Liver (tissue), 9 donors: ENCODE data around the gene ALDH16A1. TPM values are rescaled to one million over a fixed set of nuclear protein-coding genes. Genes with fewer than 3 reads are reported as not detected.

Experiments
- DNase-seq: peaks from one replicate; pipeline ENCODE4 v3.0.0-alpha.2; 2017; ENCODE audit warnings: low spot score
- H3K27ac ChIP-seq, 2 donors: one replicate each; pipeline ENCODE4 v1.7.0; 2013; ENCODE audit warnings: inconsistent platforms in 2 of 2, low read length in 2 of 2, control low read depth in 1 of 2, low read depth in 1 of 2, mild to moderate bottlenecking in 1 of 2
- H3K27me3 ChIP-seq, 4 donors: one replicate each; pipeline versions ENCODE4 v1.6.1 to v1.7.0; 2013; ENCODE audit warnings: low read length in 3 of 4, inconsistent platforms in 1 of 4, mild to moderate bottlenecking in 1 of 4, moderate library complexity in 1 of 4; ENCODE audit not compliant: control insufficient read depth in 4 of 4, insufficient read depth in 4 of 4
- H3K36me3 ChIP-seq, 4 donors: one replicate each; pipeline versions ENCODE4 v1.6.1 to v1.7.0; 2013; ENCODE audit warnings: low read length in 3 of 4, mild to moderate bottlenecking in 3 of 4, low read depth in 1 of 4, moderate library complexity in 1 of 4; ENCODE audit not compliant: control insufficient read depth in 4 of 4, insufficient read depth in 3 of 4
- H3K4me1 ChIP-seq, 4 donors: one replicate each; pipeline versions ENCODE4 v1.6.1 to v1.7.0; 2013; ENCODE audit warnings: low read length in 3 of 4, mild to moderate bottlenecking in 3 of 4, moderate library complexity in 1 of 4; ENCODE audit not compliant: control insufficient read depth in 4 of 4, insufficient read depth in 4 of 4
- H3K4me3 ChIP-seq, 3 donors: one replicate each; pipeline versions ENCODE4 v1.6.1 to v1.7.0; 2013; ENCODE audit warnings: low read length in 3 of 3, control low read depth in 1 of 3, low read depth in 1 of 3, mild to moderate bottlenecking in 1 of 3
- H3K9ac ChIP-seq, 2 donors: one replicate each; pipeline ENCODE4 v1.7.0; 2013; ENCODE audit warnings: low read length in 2 of 2, mild to moderate bottlenecking in 2 of 2, moderate library complexity in 2 of 2, control low read depth in 1 of 2, low read depth in 1 of 2
- H3K9me3 ChIP-seq, 4 donors: one replicate each; pipeline versions ENCODE4 v1.6.1 to v1.7.0; 2013; ENCODE audit warnings: low read length in 3 of 4; ENCODE audit not compliant: control insufficient read depth in 4 of 4
- ATF3 ChIP-seq: IDR thresholded peaks from 2 replicates; pipeline ENCODE4 v1.6.1; 2016; ENCODE audit warnings: antibody characterized with exemption
- EGR1 ChIP-seq, 2 donors: IDR thresholded peaks; 2 replicates each; pipeline ENCODE4 v1.6.1; 2016 to 2018; ENCODE audit warnings: antibody characterized with exemption in 2 of 2, low read depth in 2 of 2
- FOXA1 ChIP-seq: IDR thresholded peaks from 2 replicates; pipeline ENCODE4 v1.6.1; 2016; ENCODE audit warnings: antibody characterized with exemption
- FOXA2 ChIP-seq: IDR thresholded peaks from 2 replicates; pipeline ENCODE4 v1.6.1; 2016; ENCODE audit warnings: antibody characterized with exemption
- GABPA ChIP-seq, 2 donors: IDR thresholded peaks in 1 of 2; conservative IDR thresholded peaks in 1 of 2; 2 replicates each; pipeline ENCODE4 v1.6.1; 2016; ENCODE audit warnings: antibody characterized with exemption in 2 of 2, mild to moderate bottlenecking in 1 of 2, moderate library complexity in 1 of 2
- HNF4A ChIP-seq, 2 donors: conservative IDR thresholded peaks; 2 replicates each; pipeline ENCODE4 v1.6.1; 2016; ENCODE audit warnings: antibody characterized with exemption in 2 of 2, mild to moderate bottlenecking in 2 of 2
- HNF4G ChIP-seq: IDR thresholded peaks from 2 replicates; pipeline ENCODE4 v1.6.1; 2016; ENCODE audit warnings: antibody characterized with exemption
- JUND ChIP-seq, 2 donors: IDR thresholded peaks; 2 replicates each; pipeline ENCODE4 v1.6.1; 2016; ENCODE audit warnings: antibody characterized with exemption in 2 of 2
- NR2F2 ChIP-seq: IDR thresholded peaks from 2 replicates; pipeline ENCODE4 v1.6.1; 2016; ENCODE audit warnings: antibody characterized with exemption
- RAD21 ChIP-seq, 2 donors: IDR thresholded peaks; 2 replicates each; pipeline ENCODE4 v1.6.1; 2016; ENCODE audit warnings: antibody characterized with exemption in 2 of 2, mild to moderate bottlenecking in 2 of 2
- REST ChIP-seq: IDR thresholded peaks from 2 replicates; pipeline ENCODE4 v1.6.1; 2016; ENCODE audit warnings: antibody characterized with exemption, mild to moderate bottlenecking
- RXRA ChIP-seq, 2 donors: IDR thresholded peaks; 2 replicates each; pipeline ENCODE4 v1.6.1; 2017 to 2018; ENCODE audit warnings: antibody characterized with exemption in 2 of 2, mild to moderate bottlenecking in 1 of 2
- SP1 ChIP-seq: IDR thresholded peaks from 2 replicates; pipeline ENCODE4 v1.6.1; 2018; ENCODE audit warnings: antibody characterized with exemption, mild to moderate bottlenecking
- TAF1 ChIP-seq: conservative IDR thresholded peaks from 2 replicates; pipeline ENCODE4 v1.6.1; 2016; ENCODE audit warnings: antibody characterized with exemption, mild to moderate bottlenecking
- YY1 ChIP-seq: IDR thresholded peaks from 2 replicates; pipeline ENCODE4 v1.6.1; 2016; ENCODE audit warnings: antibody characterized with exemption, mild to moderate bottlenecking
- ZBTB33 ChIP-seq: IDR thresholded peaks from 2 replicates; pipeline ENCODE4 v1.6.1; 2016; ENCODE audit warnings: antibody characterized with exemption
- WGBS: extraction: QIAGEN DNeasy Blood & Tissue Kit; methylation state at CpG from one replicate; pipeline ENCODE4 v1.1.7; 2013; 5-methylcytosine and 5-hydroxymethylcytosine counted together
- polyA plus RNA-seq, 2 donors: library from polyadenylated mRNA; stranded (reverse) in 1 of 2; unstranded in 1 of 2; fragments of 200-250 nt in 1 of 2; fragments of >200 nt in 1 of 2; fragmentation: Nextera tagmentation in 1 of 2; extraction: Ambion mirVana in 1 of 2; gene quantifications; one replicate each; pipeline versions ENCODE4 v1.2.1 to v1.2.3, GENCODE V29; 2013 to 2015
- total RNA-seq, 2 donors: library from RNA; depleted of rRNA; stranded (reverse); fragments of >200 nt; gene quantifications; one replicate each; pipeline ENCODE4 v1.2.3, GENCODE V29; 2014
- TF ChIP-seq, protein P1 (sequence below): fragments of 150-350 bp; IDR thresholded peaks from 2 replicates; pipeline ENCODE4 v1.5.1; 2017; ENCODE audit warnings: improper control_type of control experiment, low read depth, low read length; ENCODE audit not compliant: missing input control
- TF ChIP-seq, protein P2 (sequence below): IDR thresholded peaks from 2 replicates; pipeline ENCODE4 v1.6.1; 2016; ENCODE audit warnings: antibody characterized with exemption
- donor health status: healthy.
- donor health status: healthy.
- donor health status: healthy.
- donor health status: healthy.
- donor health status: healthy.

Gene ALDH16A1
- total and polyA plus RNA-seq, 4 donors: 5.2 to 35.8 (median 21.5) TPM

- Histone ChIP-seq H3K27ac (no peak overlapping the region), H3K9me3 (no peaks in the 10 kb centered on the region), H3K4me1 (peaks cover 0 to 8% (median 3%) of the 10 kb centered on the region in 4 donors), H3K9ac (no peak overlapping the region), H3K4me3 (no peak overlapping the region), H3K27me3 (peaks cover 0 to 3% (median 3%) of the 10 kb centered on the region in 4 donors), H3K36me3 (no peaks in the 10 kb centered on the region)
- DNase-seq: no peak
- no peak for TF ChIP-seq GABPA (IDR thresholded peaks at IDR 0.05 in 1 of 2, conservative IDR thresholded peaks at IDR 0.05 in 1 of 2)
- WGBS: 37% methylated on average over 6 of the region's 6 CpGs
These were observed 13.2 kb upstream of the ALDH16A1 start for GRCh38 chr19:49439836-49440235.

DNA sequence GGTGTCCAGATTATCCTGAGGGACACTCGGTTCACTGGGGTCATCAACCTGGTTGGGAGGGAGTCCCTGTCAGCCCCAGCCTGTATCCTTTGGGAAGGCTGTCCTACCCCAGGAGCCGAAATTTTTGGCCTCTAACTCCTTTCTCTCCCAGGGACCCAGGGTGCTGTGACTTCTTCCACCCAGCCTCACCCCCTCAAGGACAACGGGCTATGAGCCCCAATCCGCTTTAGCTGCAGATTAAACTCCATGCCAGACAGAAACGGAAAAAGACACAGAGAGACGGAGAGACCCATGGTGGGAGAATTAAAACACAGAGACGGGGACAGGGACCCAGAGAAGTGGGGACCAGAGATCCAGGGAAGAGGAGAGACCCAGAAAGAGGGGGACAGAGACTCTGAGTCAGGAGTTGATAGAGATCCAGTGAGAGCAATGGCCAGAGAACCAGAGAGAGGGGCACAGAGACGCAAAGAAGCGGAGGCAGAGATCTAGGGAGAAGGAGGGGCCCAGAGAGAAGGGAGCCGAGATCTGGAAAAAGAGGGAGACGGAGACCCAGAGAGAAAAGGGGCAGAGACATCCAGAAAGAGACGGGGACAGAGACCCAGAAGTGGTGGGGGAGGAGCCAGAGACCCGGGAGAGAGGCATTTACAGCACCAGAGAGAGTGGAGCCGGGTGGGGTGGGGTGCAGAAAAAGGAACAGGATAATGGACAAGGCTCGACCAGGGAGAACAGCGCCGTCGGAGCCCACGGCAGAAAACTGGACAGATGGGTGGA lies 12.4 kb upstream of the ALDH16A1 start:
- DNase-seq: no peak
- Histone ChIP-seq H3K27me3 (peaks cover 0 to 3% (median 1%) of the 10 kb centered on the region in 4 donors), H3K27ac (no peak overlapping the region), H3K4me3 (no peak overlapping the region), H3K36me3 (no peaks in the 10 kb centered on the region), H3K9ac (no peak overlapping the region), H3K9me3 (no peaks in the 10 kb centered on the region), H3K4me1 (peaks cover 0 to 8% (median 3%) of the 10 kb centered on the region in 4 donors)
- TF ChIP-seq HNF4A (conservative IDR thresholded peaks at IDR 0.05) (no peak), HNF4G (no peak), GABPA (IDR thresholded peaks at IDR 0.05 in 1 of 2, conservative IDR thresholded peaks at IDR 0.05 in 1 of 2) (no peak), NR2F2 (no peak), ZBTB33 (no peak), JUND (IDR thresholded peaks at IDR 0.05) (no peak), RXRA (IDR thresholded peaks at IDR 0.05) (no peak), YY1 (no peak), SP1 (no peak), TAF1 (no peak), REST (no peak), ATF3 (no peak), FOXA1 (no peak), EGR1 (IDR thresholded peaks at IDR 0.05; ENCODE audit: low read depth in 2 of 2) (no peak), FOXA2 (no peak), RAD21 (IDR thresholded peaks at IDR 0.05) (no peak)
- TF ChIP-seq, protein P1, sequence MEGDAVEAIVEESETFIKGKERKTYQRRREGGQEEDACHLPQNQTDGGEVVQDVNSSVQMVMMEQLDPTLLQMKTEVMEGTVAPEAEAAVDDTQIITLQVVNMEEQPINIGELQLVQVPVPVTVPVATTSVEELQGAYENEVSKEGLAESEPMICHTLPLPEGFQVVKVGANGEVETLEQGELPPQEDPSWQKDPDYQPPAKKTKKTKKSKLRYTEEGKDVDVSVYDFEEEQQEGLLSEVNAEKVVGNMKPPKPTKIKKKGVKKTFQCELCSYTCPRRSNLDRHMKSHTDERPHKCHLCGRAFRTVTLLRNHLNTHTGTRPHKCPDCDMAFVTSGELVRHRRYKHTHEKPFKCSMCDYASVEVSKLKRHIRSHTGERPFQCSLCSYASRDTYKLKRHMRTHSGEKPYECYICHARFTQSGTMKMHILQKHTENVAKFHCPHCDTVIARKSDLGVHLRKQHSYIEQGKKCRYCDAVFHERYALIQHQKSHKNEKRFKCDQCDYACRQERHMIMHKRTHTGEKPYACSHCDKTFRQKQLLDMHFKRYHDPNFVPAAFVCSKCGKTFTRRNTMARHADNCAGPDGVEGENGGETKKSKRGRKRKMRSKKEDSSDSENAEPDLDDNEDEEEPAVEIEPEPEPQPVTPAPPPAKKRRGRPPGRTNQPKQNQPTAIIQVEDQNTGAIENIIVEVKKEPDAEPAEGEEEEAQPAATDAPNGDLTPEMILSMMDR: no peak
- TF ChIP-seq, protein P2, sequence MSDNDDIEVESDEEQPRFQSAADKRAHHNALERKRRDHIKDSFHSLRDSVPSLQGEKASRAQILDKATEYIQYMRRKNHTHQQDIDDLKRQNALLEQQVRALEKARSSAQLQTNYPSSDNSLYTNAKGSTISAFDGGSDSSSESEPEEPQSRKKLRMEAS: no peak
- WGBS: 30% methylated on average over 19 of the region's 19 CpGs
